HG02884 (cell line): Measurements from ENCODE around the gene DOCK2.

Source experiments
- ATAC-seq: cut with Tn5 transposase; IDR thresholded peaks from one replicate; pipeline ENCODE4 v1.9.1; 2021; ENCODE audit warnings: mild to moderate bottlenecking, moderate library complexity; ENCODE audit not compliant: unreplicated experiment

Gene DOCK2

GRCh38 chr5:169889572-169889971 is 252.5 kb downstream of the DOCK2 start:
- ATAC-seq: no peak

- no peak for ATAC-seq
Measured at GRCh38 chr5:169893010-169893409, 255.9 kb downstream of the DOCK2 start.

- no peak for ATAC-seq
Measured at GRCh38 chr5:169893571-169893970, 256.5 kb downstream of the DOCK2 start.

GRCh38 chr5:169895926-169896325 is 258.9 kb downstream of the DOCK2 start:
- ATAC-seq: no peak

- no peak for ATAC-seq
Measured at GRCh38 chr5:169897481-169897880, 260.4 kb downstream of the DOCK2 start.

GRCh38 chr5:169901896-169902295 is 264.8 kb downstream of the DOCK2 start:
- ATAC-seq: no peak

GRCh38 chr5:169904059-169904458 is 267.0 kb downstream of the DOCK2 start:
- no peak for ATAC-seq

GRCh38 chr5:169904508-169904907 is 267.4 kb downstream of the DOCK2 start:
- no peak for ATAC-seq

- no peak for ATAC-seq
Measured at GRCh38 chr5:169905017-169905416, 267.9 kb downstream of the DOCK2 start.

- ATAC-seq: no peak
Measured at GRCh38 chr5:169906745-169907649, 269.9 kb downstream of the DOCK2 start.

GRCh38 chr5:169908864-169909263 is 271.8 kb downstream of the DOCK2 start:
- no peak for ATAC-seq

GRCh38 chr5:169909945-169910344 is 272.9 kb downstream of the DOCK2 start:
- no peak for ATAC-seq

- ATAC-seq: no peak
Measured at GRCh38 chr5:169910393-169910792, 273.3 kb downstream of the DOCK2 start.

- no peak for ATAC-seq
Measured at GRCh38 chr5:169911448-169912212, 274.6 kb downstream of the DOCK2 start.

- no peak for ATAC-seq
Measured at GRCh38 chr5:169913479-169913878, 276.4 kb downstream of the DOCK2 start.

GRCh38 chr5:169914766-169915165 is 277.7 kb downstream of the DOCK2 start:
- no peak for ATAC-seq

GRCh38 chr5:169917500-169917899 is 280.4 kb downstream of the DOCK2 start:
- no peak for ATAC-seq

GRCh38 chr5:169918228-169918627 is 281.2 kb downstream of the DOCK2 start:
- ATAC-seq: no peak

- ATAC-seq: no peak
Measured at GRCh38 chr5:169920474-169920873, 283.4 kb downstream of the DOCK2 start.

GRCh38 chr5:169921384-169921783 is 284.3 kb downstream of the DOCK2 start:
- no peak for ATAC-seq

GRCh38 chr5:169921949-169922348 is 284.9 kb downstream of the DOCK2 start:
- no peak for ATAC-seq

- no peak for ATAC-seq
Measured at GRCh38 chr5:169922474-169922873, 285.4 kb downstream of the DOCK2 start.
